HEK293 (cell line): ENCODE results near the gene TK1.

Experiments used
- CTCF ChIA-PET: fragments of 350-600 bp; formaldehyde crosslinking; extraction: SDS; loops from one replicate; lab custom pipeline; 2021; ENCODE audit warnings: antibody characterized with exemption; lab: Yijun Ruan, JAX
- POLR2A ChIA-PET: fragments of 300-600 bp; formaldehyde crosslinking; extraction: SDS; loops from one replicate; lab custom pipeline; 2020; ENCODE audit warnings: antibody characterized with exemption, inconsistent platforms; lab: Yijun Ruan, JAX
- H3K27ac ChIP-seq: fragments of 200-500 bp; sonication (Bioruptor generic); 2 replicates; pipeline ENCODE4 v1.5.1; 2014; ENCODE audit warnings: low read depth, low read length, control low read depth, inconsistent platforms; ENCODE audit errors: extremely low read depth
- H3K36me3 ChIP-seq, 2 experiments: fragments of 200-500 bp in 1 of 2; sonication (Bioruptor generic) in 1 of 2; 1 replicate in 1 of 2; 2 replicates in 1 of 2; pipeline ENCODE4 v1.5.1; 2014 to 2017; ENCODE audit warnings: inconsistent platforms in 2 of 2, low read length in 2 of 2; ENCODE audit not compliant: control insufficient read depth in 2 of 2, insufficient read depth in 1 of 2
- H3K4me1 ChIP-seq: fragments of 200-500 bp; sonication (Bioruptor generic); 2 replicates; pipeline ENCODE4 v1.5.1; 2014; ENCODE audit warnings: mild to moderate bottlenecking, low read length, inconsistent platforms; ENCODE audit not compliant: control insufficient read depth, insufficient read depth
- H3K4me3 ChIP-seq: 2 replicates; pipeline ENCODE4 v1.5.1; 2011; ENCODE audit warnings: low read depth, mild to moderate bottlenecking, control low read depth, low read length, moderate library complexity
- H3K9me3 ChIP-seq: fragments of 200-500 bp; sonication (Bioruptor generic); 2 replicates; pipeline ENCODE4 v1.5.1; 2014; ENCODE audit warnings: low read depth, low read length, inconsistent platforms; ENCODE audit not compliant: control insufficient read depth, insufficient read depth
- EGR2 ChIP-seq: fragments of 450-650 bp; formaldehyde crosslinking; IDR thresholded peaks from 2 replicates; pipeline ENCODE4 v1.5.1; 2016; ENCODE audit warnings: low read depth, missing biosample characterization, missing genetic modification characterization
- GLIS1 ChIP-seq: fragments of 450-650 bp; formaldehyde crosslinking; IDR thresholded peaks from 2 replicates; pipeline ENCODE4 v1.5.1; 2016; ENCODE audit warnings: missing biosample characterization, missing genetic modification characterization
- GLIS2 ChIP-seq: fragments of 450-650 bp; formaldehyde crosslinking; IDR thresholded peaks from 2 replicates; pipeline ENCODE4 v1.5.1; 2016; ENCODE audit warnings: missing biosample characterization, missing genetic modification characterization
- RBAK ChIP-seq: fragments of 450-650 bp; formaldehyde crosslinking; IDR thresholded peaks from 2 replicates; pipeline ENCODE4 v1.5.1; 2016; ENCODE audit warnings: missing biosample characterization, missing genetic modification characterization
- ZBTB7A ChIP-seq: fragments of 450-650 bp; formaldehyde crosslinking; IDR thresholded peaks from 2 replicates; pipeline ENCODE4 v1.5.1; 2016; ENCODE audit warnings: low read depth, missing biosample characterization, missing genetic modification characterization
- ZFHX2 ChIP-seq: fragments of 450-650 bp; formaldehyde crosslinking; conservative IDR thresholded peaks from 2 replicates; pipeline ENCODE4 v1.5.1; 2016; ENCODE audit warnings: missing biosample characterization, missing genetic modification characterization
- ZIC2 ChIP-seq: fragments of 450-650 bp; formaldehyde crosslinking; IDR thresholded peaks from 2 replicates; pipeline ENCODE4 v1.5.1; 2016; ENCODE audit warnings: missing biosample characterization, missing genetic modification characterization
- ZNF292 ChIP-seq: fragments of 450-650 bp; formaldehyde crosslinking; IDR thresholded peaks from 2 replicates; pipeline ENCODE4 v1.5.1; 2016; ENCODE audit warnings: low read depth, missing biosample characterization, missing genetic modification characterization, borderline replicate concordance
- ZNF341 ChIP-seq: fragments of 450-650 bp; formaldehyde crosslinking; IDR thresholded peaks from 2 replicates; pipeline ENCODE4; 2016; ENCODE audit warnings: low read depth, missing biosample characterization, missing genetic modification characterization
- ZNF510 ChIP-seq: fragments of 450-650 bp; formaldehyde crosslinking; IDR thresholded peaks from 2 replicates; pipeline ENCODE4 v1.5.1; 2018; ENCODE audit warnings: mild to moderate bottlenecking, missing genetic modification characterization, missing biosample characterization; ENCODE audit not compliant: insufficient replicate concordance
- ZNF560 ChIP-seq: fragments of 450-650 bp; formaldehyde crosslinking; IDR thresholded peaks from 2 replicates; pipeline ENCODE4 v1.5.1; 2017; ENCODE audit warnings: missing biosample characterization, missing genetic modification characterization, borderline replicate concordance
- ZNF624 ChIP-seq: fragments of 450-650 bp; formaldehyde crosslinking; IDR thresholded peaks from 2 replicates; pipeline ENCODE4 v1.5.1; 2017; ENCODE audit warnings: missing biosample characterization, missing genetic modification characterization
- ZNF626 ChIP-seq: fragments of 450-650 bp; sonication (Bioruptor Pico); formaldehyde crosslinking; IDR thresholded peaks from 2 replicates; pipeline ENCODE4 v1.5.1; 2018; ENCODE audit warnings: missing biosample characterization, missing genetic modification characterization, inconsistent platforms
- ZNF629 ChIP-seq: fragments of 450-650 bp; formaldehyde crosslinking; IDR thresholded peaks from 2 replicates; pipeline ENCODE4 v1.5.1; 2017; ENCODE audit warnings: missing biosample characterization, missing genetic modification characterization
- ZNF670 ChIP-seq: fragments of 450-650 bp; formaldehyde crosslinking; IDR thresholded peaks from 2 replicates; pipeline ENCODE4 v1.5.1; 2016; ENCODE audit warnings: missing biosample characterization, missing genetic modification characterization, low read depth
- ZNF747 ChIP-seq: fragments of 450-650 bp; formaldehyde crosslinking; IDR thresholded peaks from 2 replicates; pipeline ENCODE4 v1.5.1; 2016; ENCODE audit warnings: missing biosample characterization, missing genetic modification characterization
- TF ChIP-seq, protein P1 (sequence below): fragments of 450-650 bp; formaldehyde crosslinking; IDR thresholded peaks from 2 replicates; pipeline ENCODE4 v1.5.1; 2016; ENCODE audit warnings: missing biosample characterization, missing genetic modification characterization
- TF ChIP-seq, protein P2 (sequence below): fragments of 450-650 bp; formaldehyde crosslinking; IDR thresholded peaks from 2 replicates; pipeline ENCODE4 v1.5.1; 2016; ENCODE audit warnings: missing biosample characterization, missing genetic modification characterization, low read depth
- TF ChIP-seq, protein P3 (sequence below): fragments of 450-650 bp; formaldehyde crosslinking; IDR thresholded peaks from 2 replicates; pipeline ENCODE4 v1.5.1; 2016; ENCODE audit warnings: missing biosample characterization, missing genetic modification characterization
- TF ChIP-seq, protein P4 (sequence below): fragments of 450-650 bp; formaldehyde crosslinking; conservative IDR thresholded peaks from 2 replicates; pipeline ENCODE4 v1.5.1; 2016; ENCODE audit warnings: low read depth, missing biosample characterization, missing genetic modification characterization

TK1 gene

DNA sequence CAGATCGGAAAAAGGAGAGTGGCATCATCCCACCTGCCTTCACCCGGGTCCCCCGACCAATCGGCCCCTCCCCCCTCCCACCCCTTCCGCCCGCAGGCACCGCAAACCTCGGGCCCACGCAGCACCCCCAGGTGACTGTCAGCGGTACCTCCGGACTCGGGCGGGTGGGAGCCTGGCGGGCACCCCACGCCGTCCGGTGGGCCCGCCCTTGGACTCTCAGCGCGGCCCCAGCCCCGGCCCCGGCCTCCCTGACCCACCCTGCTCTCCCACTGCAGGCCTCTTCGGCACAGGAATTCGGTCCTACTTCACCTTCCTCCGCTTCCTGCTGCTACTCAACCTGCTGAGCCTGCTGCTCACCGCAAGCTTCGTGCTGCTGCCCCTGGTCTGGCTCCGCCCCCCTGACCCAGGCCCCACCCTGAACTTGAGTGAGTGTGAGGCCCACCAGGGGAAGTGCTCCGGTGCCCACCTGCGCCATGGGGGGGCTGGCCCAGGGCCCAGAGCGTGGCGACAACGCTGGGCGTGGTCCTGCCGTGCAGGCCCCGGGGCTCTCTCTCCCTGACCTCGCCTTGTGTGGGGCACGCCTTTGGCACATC, 54.7 kb downstream of the TK1 start:
- Histone ChIP-seq H3K4me1 (peaks cover 6% of the 10 kb centered on the region; the same call in 1 of the 2 replicates), H3K27ac (no peak overlapping the region), H3K9me3 (no peaks in the 10 kb centered on the region), H3K36me3 (no peaks in the 10 kb centered on the region), H3K4me3 (peak overlapping the region; percentile 4; the same call in 1 of the 2 replicates)
- TF ChIP-seq ZIC2 (tag by site-specific recombination) = 0 out of 2 replicates have a peak, but pooled peaks have one; percentile 38
- 0 out of 2 replicates have a peak, but pooled peaks have one; percentile 8 for TF ChIP-seq EGR2 (tag by site-specific recombination)
- TF ChIP-seq, protein P1, sequence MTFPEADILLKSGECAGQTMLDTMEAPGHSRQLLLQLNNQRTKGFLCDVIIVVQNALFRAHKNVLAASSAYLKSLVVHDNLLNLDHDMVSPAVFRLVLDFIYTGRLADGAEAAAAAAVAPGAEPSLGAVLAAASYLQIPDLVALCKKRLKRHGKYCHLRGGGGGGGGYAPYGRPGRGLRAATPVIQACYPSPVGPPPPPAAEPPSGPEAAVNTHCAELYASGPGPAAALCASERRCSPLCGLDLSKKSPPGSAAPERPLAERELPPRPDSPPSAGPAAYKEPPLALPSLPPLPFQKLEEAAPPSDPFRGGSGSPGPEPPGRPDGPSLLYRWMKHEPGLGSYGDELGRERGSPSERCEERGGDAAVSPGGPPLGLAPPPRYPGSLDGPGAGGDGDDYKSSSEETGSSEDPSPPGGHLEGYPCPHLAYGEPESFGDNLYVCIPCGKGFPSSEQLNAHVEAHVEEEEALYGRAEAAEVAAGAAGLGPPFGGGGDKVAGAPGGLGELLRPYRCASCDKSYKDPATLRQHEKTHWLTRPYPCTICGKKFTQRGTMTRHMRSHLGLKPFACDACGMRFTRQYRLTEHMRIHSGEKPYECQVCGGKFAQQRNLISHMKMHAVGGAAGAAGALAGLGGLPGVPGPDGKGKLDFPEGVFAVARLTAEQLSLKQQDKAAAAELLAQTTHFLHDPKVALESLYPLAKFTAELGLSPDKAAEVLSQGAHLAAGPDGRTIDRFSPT (tag by site-specific recombination) = 0 out of 2 replicates have a peak, but pooled peaks have one; percentile 11
- no peak for TF ChIP-seq ZNF670 (tag by site-specific recombination)
- TF ChIP-seq ZFHX2 = 0 out of 2 replicates have a peak, but pooled peaks have one; percentile 30
- no peak for TF ChIP-seq ZNF629 (tag by site-specific recombination)
- peak; percentile 54 for TF ChIP-seq GLIS2 (tag by site-specific recombination)
- TF ChIP-seq ZNF292 (tag by site-specific recombination) = no peak
- ChIA-PET CTCF (no interaction called here), POLR2A (no interaction called here)

DNA sequence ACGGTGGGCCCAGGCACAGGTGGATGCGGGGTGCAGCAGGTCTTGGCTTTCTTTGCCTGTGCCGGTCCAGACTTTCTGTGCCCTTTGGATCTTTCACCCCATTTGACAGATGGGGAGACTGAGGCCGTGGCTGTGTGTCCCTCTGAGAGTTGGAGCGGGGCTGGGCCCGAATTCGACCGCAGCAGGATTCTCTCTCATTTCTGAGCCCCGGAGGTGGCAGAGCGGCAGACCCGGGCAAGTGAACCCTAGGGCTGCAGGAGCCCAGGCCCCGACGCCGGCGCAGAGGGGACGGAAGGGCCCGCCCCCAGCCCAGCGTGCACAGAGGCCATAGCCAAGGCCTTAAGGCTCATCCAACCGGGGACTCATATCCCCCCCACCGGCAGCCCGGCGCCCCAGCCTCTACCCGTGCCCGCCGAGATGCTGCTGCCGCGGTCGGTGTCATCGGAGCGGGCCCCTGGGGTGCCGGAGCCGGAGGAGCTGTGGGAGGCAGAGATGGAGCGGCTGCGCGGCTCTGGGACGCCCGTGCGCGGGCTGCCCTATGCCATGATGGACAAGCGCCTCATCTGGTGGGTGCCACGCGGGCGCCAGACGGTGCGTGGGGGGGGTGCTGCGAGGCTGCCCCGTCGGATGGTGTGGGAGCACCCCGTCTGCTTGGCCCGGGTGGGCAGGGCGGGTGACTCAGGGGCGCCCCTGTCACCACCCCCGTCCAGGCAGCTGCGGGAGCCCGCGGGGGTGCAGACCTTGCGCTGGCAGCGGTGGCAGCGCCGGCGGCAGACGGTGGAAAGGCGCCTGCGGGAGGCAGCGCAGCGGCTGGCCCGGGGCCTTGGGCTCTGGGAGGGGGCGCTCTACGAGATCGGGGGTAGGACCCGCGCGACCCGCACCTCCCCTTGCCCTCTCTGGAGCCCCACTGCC, 55.4 kb downstream of the TK1 start:
- Histone ChIP-seq H3K4me1 (peaks cover 6% of the 10 kb centered on the region; the same call in 1 of the 2 replicates), H3K4me3 (peak overlapping the region; percentile 4; the same call in 1 of the 2 replicates), H3K9me3 (no peaks in the 10 kb centered on the region), H3K36me3 (no peaks in the 10 kb centered on the region), H3K27ac (no peak overlapping the region)
- CTCF ChIA-PET = interaction anchor here (2.0 kb wide), 1 partner anchor 9 kb away, joined by 4 read pairs; no protein-coding TSS in a partner anchor
- POLR2A ChIA-PET = no interaction called here
- TF ChIP-seq RBAK (tag by site-specific recombination) (no peak), GLIS1 (tag by site-specific recombination) (no peak), ZNF626 (tag by site-specific recombination) (no peak), ZNF560 (tag by site-specific recombination) (no peak), ZBTB7A (tag by site-specific recombination) (no peak), ZNF510 (no peak), ZNF624 (tag by site-specific recombination) (no peak), ZNF341 (tag by site-specific recombination) (no peak), ZNF747 (tag by site-specific recombination) (no peak)
- TF ChIP-seq, protein P2, sequence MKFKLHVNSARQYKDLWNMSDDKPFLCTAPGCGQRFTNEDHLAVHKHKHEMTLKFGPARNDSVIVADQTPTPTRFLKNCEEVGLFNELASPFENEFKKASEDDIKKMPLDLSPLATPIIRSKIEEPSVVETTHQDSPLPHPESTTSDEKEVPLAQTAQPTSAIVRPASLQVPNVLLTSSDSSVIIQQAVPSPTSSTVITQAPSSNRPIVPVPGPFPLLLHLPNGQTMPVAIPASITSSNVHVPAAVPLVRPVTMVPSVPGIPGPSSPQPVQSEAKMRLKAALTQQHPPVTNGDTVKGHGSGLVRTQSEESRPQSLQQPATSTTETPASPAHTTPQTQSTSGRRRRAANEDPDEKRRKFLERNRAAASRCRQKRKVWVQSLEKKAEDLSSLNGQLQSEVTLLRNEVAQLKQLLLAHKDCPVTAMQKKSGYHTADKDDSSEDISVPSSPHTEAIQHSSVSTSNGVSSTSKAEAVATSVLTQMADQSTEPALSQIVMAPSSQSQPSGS (tag by site-specific recombination) = no peak
- TF ChIP-seq, protein P3, sequence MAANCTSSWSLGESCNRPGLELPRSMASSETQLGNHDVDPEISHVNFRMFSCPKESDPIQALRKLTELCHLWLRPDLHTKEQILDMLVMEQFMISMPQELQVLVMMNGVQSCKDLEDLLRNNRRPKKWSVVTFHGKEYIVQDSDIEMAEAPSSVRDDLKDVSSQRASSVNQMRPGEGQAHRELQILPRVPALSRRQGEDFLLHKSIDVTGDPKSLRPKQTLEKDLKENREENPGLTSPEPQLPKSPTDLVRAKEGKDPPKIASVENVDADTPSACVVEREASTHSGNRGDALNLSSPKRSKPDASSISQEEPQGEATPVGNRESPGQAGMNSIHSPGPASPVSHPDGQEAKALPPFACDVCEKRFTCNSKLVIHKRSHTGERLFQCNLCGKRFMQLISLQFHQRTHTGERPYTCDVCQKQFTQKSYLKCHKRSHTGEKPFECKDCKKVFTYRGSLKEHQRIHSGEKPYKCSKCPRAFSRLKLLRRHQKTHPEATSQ (tag by site-specific recombination) = no peak
- TF ChIP-seq, protein P4, sequence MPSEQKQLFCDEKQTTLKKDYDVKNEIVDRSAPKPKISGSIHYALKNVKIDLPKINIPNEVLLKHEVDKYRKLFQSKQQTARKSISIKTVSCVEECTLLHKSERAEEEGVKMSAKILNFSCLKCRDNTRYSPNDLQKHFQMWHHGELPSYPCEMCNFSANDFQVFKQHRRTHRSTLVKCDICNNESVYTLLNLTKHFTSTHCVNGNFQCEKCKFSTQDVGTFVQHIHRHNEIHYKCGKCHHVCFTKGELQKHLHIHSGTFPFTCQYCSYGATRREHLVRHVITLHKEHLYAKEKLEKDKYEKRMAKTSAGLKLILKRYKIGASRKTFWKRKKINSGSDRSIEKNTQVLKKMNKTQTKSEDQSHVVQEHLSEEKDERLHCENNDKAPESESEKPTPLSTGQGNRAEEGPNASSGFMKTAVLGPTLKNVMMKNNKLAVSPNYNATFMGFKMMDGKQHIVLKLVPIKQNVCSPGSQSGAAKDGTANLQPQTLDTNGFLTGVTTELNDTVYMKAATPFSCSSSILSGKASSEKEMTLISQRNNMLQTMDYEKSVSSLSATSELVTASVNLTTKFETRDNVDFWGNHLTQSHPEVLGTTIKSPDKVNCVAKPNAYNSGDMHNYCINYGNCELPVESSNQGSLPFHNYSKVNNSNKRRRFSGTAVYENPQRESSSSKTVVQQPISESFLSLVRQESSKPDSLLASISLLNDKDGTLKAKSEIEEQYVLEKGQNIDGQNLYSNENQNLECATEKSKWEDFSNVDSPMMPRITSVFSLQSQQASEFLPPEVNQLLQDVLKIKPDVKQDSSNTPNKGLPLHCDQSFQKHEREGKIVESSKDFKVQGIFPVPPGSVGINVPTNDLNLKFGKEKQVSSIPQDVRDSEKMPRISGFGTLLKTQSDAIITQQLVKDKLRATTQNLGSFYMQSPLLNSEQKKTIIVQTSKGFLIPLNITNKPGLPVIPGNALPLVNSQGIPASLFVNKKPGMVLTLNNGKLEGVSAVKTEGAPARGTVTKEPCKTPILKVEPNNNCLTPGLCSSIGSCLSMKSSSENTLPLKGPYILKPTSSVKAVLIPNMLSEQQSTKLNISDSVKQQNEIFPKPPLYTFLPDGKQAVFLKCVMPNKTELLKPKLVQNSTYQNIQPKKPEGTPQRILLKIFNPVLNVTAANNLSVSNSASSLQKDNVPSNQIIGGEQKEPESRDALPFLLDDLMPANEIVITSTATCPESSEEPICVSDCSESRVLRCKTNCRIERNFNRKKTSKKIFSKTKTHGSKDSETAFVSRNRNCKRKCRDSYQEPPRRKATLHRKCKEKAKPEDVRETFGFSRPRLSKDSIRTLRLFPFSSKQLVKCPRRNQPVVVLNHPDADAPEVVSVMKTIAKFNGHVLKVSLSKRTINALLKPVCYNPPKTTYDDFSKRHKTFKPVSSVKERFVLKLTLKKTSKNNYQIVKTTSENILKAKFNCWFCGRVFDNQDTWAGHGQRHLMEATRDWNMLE (tag by site-specific recombination) = no peak
